GM12878 (cell line): ENCODE data around the gene METRNL.

ENCODE experiments used
- ESRRA ChIP-seq: IDR thresholded peaks from 2 replicates; pipeline ENCODE4 v1.6.1; 2012; ENCODE audit warnings: mild to moderate bottlenecking, low read length, improper control_type of control experiment
- TCF7 ChIP-seq: IDR thresholded peaks from 2 replicates; pipeline ENCODE4 v1.6.1; 2014; ENCODE audit warnings: antibody characterized with exemption, borderline replicate concordance
- YY1 ChIP-seq: IDR thresholded peaks from 2 replicates; pipeline ENCODE4 v1.6.1; 2011; ENCODE audit warnings: low read depth, mild to moderate bottlenecking, low read length

- no peak for TF ChIP-seq ESRRA
- no peak for TF ChIP-seq YY1
- TF ChIP-seq TCF7: no peak
These were observed 22.5 kb downstream of the METRNL start for GRCh38 chr17:83101805-83102480.
